Lower leg skin (tissue), 3 donors: ENCODE data around the gene GINS2.

Experiments
- CTCF ChIP-seq, 3 donors: fragments of 450-650 bp; IDR thresholded peaks; one replicate each; pipeline ENCODE4 v1.5.1; 2016; ENCODE audit warnings: antibody characterized with exemption in 3 of 3, mild to moderate bottlenecking in 3 of 3, moderate library complexity in 2 of 3
- POLR2A ChIP-seq, 2 donors: fragments of 450-650 bp; IDR thresholded peaks; one replicate each; pipeline ENCODE4 v1.6.1; 2016 to 2017; ENCODE audit warnings: antibody characterized with exemption in 2 of 2, mild to moderate bottlenecking in 1 of 2, moderate library complexity in 1 of 2

- no peak for TF ChIP-seq CTCF (IDR thresholded peaks at IDR 0.05)
- TF ChIP-seq POLR2A (IDR thresholded peaks at IDR 0.05), result no peak
Measured at GRCh38 chr16:85710732-85711131, 22.0 kb upstream of the GINS2 start.
